ENCODE results near the gene IL22RA1.

The IL22RA1 gene

DNA sequence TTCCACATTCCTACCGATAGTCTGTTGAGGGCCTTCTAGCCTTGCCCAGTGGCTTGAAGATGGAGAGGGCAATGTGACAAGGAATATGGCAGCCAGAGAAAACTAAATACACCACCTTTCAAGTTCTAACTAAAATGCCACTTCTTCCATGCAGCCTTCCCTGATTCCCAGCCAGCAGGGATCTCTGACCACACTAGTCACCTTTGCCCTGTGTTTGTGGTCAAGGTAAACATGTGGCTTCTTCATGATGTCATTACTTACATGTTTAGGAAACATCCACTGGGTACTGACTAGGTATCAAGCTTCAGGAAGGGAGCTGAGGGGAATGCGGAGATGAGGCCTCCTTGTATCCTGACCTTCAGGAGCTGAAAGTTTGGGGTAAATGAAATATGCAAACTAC lies 22.6 kb upstream of the IL22RA1 start:
- no peak for DNase-seq

DNA sequence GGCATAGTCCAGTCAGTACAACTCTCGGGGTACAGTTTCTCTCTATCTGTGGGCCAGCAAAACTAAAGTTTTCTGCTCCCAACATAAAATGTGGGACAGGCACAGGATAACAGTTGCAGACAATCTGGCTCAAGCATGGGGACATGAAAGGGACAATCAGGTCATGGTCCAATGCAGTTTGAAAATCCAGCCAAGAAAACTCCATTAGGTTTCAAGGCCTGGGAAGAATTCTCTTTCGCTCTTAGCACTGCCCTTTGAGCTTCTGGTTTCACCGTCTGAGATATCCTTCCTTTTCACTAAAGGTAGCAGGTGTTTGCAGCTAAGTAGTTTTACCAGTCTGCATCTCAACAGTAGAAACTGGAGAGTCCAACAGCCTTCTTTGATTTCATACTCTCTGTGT lies 21.1 kb upstream of the IL22RA1 start:
- no peak for DNase-seq

DNA sequence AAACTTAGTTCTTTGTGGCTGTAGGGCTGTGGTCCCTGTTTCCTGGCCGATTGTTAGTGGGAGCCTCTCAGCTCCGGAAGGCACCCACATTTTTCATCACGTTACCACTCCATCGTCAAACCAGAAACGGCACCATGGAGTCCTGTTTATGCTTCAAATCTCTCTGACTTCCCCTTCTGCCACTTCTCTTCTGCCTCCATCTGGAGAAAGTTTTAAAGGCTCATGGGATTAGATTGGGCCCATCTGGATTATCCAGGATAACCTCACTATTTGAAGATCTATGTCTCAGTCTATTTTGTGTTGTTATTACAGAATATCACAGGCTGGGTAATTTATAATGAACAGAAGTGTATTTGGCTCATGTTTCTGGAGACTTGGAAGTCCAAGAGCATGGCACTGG lies 19.3 kb upstream of the IL22RA1 start:
- peak; percentile 25 for DNase-seq

DNA sequence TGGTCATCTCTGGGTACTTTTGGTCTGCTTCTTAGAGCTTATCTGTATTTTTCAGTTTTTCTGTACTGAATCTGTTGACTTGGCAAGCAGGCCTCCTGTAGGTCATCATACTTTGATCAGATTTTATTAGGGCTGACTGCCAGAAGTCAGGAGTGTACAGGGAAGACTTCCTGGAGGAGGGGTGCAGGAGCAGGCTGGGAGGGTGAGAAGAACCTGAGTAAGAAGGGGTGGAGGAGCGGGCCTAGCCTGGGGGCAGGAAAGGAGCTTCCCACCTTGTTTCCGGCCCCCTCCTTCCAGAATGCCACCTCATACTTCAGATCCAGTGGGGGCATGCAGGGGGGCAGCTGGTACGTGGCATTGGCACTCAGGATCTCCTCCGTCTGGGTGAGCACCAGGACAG lies 18.3 kb upstream of the IL22RA1 start:
- DNase-seq = no peak

DNA sequence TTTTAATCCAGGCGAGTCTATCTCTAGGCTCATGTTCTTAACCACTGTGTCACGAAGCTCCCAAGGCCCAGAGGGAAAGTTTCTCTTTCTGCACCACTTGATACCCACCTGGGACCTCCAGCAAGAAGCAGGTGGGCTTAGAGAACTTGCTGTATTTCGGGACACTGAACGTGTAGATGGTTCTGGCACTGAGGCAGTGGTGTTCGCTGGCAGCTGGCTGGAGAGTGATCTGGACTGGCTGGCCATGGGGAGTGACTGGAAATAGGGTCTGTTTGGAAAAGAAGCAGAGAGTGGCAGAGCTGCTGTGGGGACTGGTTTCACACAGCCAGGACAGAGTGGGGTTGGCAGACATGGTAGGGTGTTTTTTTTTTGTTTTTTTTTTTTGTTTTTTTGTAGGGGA lies 16.4 kb upstream of the IL22RA1 start:
- DNase-seq = no peak

DNA sequence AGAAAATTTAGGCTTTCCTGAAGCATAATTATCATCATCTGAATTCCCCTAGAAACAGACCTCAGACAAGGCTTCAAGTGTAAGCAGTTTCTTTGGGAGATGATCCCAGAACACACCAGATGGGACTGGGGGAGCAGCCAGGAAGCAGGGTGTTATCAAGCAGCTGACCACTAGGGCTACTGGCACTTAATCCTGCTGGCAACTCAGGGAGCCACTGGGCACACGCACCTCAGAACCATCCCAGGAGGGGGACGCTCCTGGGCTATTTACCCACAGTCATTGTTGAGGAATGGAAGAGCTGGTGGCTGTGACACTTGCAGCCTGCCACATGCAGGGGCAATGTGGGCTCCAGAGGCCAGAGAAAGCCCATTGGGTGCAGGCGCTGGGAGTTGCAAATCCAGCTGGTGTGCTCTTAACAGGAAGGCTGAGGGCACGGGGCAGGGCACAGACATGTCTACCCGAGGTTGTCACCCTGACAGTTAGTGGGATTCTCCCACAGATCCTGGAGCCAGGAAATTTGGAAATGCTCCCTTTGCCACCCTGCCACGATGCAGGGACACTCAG lies 15.1 kb upstream of the IL22RA1 start:
- no peak for DNase-seq

DNA sequence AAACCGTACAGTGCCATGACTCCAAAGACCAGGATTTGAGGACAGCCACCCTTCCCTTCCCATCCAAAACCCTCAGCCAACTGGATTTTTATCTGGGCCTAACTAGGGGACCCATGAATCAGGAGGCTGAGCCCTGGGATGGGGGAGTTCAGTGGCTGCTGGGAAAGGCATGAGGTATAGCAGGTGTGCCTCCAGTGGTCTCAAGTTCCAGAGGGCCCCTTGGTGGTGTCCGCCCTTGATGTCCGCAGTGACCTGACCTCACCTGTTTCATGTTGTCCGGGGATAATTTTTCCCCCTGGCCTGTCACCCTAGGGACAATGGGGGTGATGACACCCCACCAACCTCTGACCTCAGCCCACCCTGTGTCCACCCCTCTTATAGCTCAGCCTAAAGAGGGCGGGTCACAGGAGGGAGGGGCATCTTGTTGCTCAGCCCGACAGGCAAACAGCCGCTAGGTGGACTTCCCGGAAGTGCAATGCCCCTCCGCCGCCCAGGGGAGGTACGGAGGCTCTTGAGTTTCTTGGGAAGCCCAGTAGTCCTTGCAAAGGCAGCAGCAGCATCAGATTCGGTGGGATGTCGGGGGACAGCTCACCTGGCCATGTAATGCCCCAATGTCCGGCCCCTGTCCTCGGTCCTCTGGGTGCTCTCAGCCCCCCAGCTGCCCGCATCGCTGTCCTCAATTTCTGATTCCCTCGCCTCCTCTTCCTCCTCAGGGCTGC lies 13.8 kb upstream of the IL22RA1 start:
- no peak for DNase-seq

DNA sequence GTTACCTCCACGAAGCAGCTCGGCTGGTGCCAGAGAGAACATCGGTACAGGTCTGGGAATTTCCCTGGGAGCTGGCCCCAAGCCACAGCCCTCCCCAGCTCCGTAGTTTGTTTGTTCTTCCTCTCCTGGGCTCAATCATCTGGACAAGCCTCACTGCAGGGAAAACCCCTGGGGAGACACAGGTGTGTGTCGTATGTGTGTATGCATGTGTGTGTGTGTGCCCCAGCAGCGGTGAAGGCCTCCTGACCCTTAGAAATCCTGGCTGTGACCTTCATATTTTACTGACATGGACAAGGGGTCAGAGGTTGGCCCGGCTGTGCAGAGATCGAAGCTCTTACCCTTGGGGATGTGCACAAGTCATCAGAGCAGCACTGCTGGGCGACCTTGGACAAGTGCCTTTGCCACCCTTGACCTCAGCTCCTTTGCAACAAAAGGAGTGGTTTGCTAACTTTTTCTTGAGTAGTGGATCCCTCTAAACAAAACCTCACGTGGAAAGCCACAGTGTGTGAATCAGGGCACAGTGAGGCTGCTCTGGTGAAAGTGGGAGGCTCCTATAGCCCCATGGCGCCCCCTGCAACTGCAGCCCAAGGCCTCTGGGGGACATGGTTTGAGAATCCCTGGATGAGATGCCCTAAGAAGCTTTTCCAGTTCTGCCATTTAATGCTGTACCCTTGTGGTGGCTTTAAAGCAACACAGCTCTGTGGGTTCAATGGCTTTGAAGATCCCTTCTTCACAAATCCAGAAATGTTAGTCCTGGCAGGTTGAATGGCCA lies 12.3 kb upstream of the IL22RA1 start:
- no peak for DNase-seq

DNA sequence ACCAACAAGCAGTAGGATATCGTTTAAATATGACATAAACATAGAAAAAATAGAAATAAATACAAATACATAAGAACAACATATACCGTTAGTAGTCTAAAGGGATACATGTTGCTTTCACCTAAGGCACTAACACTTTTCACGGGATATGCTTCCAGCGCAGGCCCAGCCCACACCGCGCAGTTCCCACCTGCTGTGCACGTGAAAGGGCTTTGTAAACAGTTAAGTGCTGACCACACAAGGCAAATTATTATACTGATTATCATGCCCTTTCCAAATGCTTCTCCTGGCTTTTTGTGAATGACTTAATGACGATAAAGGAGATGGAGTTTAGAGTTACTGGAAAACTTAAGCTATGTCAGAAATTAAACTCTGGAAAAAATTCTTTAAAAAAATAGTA lies 11.3 kb upstream of the IL22RA1 start:
- DNase-seq = no peak

DNA sequence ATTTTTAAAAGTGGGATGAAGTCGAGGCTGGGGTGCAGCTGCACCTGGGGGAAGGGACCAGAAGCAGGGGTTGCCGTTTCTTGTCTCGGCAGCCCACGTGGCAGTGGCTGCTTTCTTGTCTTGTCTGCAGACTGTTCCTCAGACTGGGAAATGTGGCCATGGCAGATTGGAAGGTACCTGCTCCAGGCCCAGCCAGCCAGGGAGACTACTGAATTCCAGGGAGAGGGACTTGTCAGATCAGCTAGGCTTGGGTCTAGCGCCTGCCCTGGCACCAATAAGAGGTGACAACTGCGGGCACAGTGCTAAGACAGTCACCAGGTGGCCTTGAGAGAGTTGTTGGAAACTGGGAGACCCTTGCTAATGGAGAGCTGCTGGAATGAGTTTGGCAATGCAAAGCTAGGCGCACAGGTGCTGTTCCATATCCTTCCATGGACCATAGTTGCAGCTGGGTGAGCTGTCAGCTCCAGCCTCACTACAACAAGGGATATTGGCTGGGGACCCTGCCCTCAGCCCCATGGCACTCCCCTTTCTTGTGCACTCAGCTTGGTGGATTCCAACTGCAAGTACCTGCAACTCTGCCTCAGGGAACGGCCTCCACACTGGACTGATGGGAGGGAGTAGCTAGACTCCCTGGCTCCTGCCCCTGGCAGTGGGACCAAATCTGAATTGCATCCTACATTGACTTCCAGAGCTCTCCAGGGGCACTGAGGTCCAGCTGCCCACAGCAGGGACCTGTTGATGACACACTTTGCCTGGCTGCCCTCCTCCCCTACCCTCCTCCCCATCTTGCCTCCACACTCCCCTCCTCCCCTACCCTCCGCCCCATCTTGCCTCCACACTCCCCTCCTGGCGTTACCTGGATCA lies 9.9 kb upstream of the IL22RA1 start:
- no peak for DNase-seq

DNA sequence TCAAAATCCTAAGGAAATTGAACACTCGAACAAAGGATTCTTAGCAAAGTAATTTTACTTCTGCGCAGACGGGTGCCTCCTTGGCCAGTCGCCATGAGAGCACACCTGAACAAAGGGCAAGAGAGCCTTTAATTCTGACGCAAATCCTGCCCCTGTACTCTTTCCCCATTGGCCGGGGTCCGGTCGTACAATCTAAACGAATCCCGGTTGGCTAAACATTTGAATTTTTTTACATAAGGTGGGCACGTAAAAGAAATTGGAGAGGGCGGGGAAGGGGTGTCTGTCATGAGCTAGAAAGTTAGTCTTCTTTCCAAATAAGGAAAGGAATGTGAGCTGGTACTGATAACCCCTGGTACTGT lies 8.2 kb upstream of the IL22RA1 start:
- DNase-seq = no peak

DNA sequence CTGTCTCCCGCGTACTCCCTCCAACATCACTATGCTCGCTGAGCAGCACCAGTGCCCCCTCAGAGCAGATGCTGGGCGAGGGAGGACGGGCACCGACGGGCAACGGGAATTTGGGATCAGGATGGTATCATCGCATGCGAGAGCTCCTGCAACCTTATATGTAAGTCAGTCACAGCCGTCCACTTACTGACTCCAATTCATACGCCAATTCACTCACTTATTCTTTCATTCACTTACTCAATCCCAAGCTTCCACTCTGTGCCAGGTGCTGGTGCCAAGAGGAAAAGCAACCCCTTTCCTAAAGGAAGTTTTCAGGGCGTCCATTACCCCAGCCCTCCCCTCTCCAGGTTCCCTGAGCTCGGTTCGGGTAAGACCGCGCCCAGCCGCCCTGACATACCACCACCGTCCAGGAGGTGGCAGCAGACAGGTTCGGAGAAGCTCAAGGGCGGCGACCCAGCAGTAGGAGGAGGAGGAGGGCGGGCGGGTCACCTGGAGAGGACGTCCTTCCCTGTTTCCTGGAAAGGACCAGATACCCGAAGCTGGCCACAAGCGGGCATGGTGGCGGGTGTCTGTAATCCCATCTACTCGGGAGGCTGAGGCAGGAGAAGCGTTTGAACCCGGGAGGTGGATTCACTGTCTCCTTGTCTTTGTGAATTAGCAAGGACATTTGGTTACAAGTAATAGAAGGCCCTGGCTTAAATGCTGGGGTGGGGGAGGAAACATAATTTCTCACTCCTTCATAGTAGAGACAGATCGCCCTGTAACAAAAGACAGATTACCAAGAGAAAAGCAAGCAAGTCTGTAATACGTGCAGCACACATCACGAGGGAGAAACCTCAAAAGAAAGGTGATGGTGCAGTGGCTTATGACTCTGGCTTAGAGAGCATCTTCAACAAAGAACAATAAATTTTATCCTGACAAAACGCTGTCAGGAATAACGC lies 7.6 kb upstream of the IL22RA1 start:
- peak; percentile 21 for DNase-seq

DNA sequence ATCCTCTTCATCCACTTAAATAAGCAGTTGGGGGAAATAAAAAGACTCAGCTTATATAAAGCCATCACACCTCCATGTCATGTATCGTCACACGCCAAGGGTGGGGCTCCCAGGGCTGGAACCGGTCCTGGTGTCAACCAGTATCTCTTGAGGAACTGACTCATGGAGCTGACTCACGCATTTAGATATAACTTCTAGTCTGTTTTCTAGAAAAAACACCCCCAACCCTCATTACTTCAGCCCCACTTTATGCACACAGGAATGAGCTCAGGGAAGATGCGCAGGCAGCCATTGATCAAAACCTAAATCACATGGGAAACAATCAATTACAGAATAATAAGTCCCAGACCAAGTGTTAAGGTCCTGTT lies 6.9 kb upstream of the IL22RA1 start:
- DNase-seq = no peak

DNA sequence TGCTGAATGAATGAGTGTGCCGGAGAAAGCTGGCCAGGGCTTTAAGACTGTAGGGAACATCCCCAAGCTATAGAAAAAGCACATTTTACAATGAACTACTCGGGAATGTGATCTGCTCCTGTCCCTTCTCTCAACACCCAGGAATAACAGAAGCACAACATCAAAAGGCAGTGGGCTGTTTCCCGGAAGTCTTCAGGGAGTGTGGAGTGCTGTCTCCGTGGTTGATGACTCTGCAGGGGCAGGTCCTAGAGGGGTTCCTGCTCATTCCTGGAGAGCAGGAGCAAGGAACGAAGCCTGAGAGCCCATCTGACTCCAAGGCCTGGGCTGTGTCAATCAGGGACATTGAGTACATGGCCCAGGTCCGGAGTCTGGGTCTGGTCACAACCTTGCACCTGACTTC lies 4.9 kb upstream of the IL22RA1 start:
- no peak for DNase-seq

DNA sequence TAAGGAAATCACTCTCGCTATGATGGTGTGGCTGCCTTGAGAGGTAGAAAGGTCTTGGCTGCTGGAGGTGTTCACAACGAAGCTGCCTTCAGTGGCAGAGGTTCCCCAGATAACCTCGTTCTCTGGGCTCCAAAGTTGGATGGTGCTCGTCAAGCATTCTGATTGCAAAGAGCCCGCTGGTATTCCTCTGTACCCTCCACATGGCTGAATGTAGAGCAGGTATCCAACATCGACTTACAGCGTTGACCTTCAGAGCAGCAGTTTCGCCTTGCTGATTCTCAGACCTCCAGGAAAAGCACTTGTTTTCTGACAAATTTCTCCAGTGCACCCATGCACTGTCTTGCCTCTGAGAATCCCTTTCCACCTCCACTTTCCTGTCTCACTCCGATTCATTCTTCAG lies 4.3 kb upstream of the IL22RA1 start:
- no peak for DNase-seq

DNA sequence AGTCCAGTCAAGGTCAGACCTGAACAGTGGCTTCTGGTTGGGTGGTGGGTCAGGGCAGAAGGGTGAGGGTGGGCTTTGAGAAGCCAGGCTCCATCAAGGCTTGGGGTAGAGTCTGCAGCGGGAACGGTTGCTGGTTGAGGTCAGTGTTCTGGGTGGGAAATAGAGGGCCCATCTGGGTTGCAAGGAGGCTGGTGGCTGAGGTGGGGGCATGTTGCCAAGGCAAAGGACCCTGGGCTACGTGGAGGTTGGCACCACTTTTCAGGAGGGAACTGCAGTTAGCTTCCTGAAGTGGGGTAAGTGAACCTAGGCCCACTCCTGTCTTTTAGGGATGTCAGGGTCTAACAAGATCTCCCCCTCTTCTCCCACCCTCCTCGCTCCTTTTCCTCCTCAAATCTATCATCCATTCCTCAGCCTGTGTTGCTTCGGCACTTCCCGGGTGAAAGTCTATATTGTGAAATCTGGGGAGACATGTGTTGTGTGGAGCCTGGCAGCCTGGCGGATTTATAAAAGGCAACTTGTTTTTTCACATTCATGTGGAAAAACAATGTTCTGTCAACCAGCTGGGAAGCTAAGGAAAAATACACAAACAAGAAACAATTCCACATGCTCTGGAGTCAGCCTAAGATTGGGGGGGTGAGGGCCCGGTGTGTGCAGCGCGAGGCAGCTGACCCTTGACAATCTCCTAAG lies 1.5 kb downstream of the IL22RA1 start:
- no peak for DNase-seq

DNA sequence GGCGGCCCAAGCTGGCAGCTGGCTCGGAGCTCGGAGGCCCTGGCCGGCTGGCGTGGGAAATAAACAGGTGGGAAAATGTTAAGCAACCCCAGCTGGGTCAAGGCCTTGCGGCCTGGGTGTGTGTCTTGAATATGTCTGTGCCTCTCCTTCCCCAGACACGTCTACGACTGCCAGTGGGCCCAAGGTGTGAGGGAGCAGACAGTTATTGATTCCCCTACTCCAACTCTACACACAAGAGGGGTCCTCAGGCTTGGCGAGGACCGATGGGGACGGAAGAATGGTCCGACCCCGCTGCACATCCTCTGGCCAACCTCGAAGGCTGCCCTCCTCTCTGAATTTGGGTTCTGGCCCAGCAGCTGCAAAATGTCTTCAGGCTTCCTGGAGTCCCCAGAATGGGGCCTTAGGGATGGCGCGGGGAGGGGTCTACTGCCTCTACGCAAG lies 2.2 kb downstream of the IL22RA1 start:
- no peak for DNase-seq

DNA sequence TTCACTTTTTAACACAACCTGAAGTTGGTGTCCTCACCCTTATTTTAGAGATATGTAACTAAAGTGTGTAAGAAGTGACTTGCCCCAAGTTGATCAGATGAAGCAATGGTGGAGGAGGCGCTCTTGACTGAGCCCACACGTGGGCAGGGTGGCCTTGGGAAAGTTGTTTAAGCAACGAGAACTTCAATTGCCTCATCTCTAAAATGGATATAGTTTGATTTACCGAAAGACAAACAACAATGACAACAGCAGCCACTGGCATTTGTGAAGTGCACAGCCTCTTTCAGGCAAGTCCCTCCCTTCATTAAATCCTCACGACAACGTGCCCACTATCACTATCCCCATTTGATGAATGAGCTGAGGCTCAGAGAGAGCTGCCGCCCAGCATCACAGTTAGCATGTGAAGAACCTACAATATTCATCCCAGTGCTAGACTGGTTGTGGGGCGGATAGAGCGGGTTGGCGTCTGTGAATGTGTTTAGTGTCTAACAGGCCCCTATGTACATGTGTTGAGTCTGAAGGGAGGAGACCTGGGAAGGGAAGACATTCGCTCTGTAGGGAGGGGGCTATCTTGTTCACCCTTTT lies 3.0 kb downstream of the IL22RA1 start:
- no peak for DNase-seq

DNA sequence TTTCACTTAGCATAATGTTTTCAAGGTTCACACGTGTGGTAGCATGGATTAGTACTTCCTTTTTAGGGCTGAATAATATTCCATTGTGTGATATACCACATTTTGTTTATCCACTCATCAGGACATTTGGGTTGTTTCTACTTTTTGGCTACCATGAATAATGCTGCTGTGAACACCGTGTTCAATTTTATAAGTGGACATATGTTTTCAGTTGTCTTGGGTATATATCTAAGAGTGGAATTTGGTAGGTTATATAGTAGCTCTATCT lies 3.8 kb downstream of the IL22RA1 start:
- DNase-seq = no peak

DNA sequence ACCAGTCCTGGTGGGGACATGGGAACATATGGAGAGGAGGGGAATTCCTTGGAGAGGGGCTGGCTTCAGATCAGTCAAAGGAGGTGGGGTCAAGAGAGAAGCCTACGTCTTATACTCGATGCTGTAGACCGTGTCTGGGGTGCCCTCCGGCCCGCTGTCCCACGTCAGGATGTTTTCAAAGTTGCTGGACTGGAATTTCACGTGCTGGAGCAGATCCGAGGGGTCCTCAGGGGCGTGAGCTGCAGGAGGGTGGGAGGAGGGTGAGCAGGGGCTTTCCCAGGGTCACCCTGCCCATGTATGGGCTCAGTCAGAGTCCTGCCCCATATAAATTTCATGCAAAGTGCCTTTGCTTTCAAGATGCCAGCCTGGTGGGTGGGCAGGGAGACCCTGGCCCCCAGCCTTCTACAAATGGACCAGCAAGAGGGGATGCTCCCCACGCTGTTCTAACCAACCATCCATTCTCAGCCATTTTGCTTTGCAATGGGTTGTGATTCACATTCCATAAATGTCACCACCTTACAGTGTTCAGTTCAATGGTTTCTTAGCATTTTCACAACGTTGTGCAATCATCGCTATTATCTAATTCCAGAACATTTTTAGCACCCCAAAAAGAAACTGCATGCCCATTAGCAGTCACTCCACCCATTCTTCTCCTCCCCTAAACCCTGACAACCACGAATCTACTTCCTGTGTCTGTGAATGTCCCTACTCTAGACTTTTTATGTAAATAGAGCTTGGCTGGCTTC lies 4.3 kb downstream of the IL22RA1 start:
- DNase-seq = no peak
